Limb (tissue), 2 donors: ENCODE data around the gene ENO2.

ENCODE experiments used
- DNase-seq, 2 donors: peaks; one replicate each; pipeline ENCODE4 v3.0.0-alpha.2; 2016; ENCODE audit errors: extremely low spot score in 2 of 2

Gene ENO2

GRCh38 chr12:6960593-6961277 is 46.4 kb downstream of the ENO2 start:
- peak in 1 of 2 donors; percentile 22 for DNase-seq

DNA sequence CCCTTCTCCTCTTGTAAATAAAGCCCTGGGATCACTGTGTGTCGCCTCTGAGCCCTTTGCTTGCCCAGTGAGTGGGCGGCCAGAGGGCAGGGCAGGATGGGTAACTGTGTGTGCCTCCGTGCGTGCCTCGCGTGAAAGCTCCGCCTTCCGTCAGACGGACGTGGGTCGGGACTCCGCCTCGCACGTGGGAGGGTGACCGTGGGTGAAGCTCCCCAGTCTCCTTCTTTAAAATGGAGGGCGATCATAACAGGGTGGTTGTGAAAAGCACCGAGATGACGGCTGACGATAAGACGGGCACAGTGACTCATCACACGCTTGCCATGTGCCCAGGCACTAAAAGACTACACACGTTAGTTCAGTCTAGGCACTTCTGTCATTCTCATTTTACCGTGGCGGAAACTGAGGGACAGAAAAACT is 46.9 kb downstream of the ENO2 start:
- peak in 1 of 2 donors; percentile 24 for DNase-seq

GRCh38 chr12:6961695-6962284 is 47.4 kb downstream of the ENO2 start:
- peak in 1 of 2 donors; percentile 65 for DNase-seq

GRCh38 chr12:6962285-6963015 is 48.1 kb downstream of the ENO2 start:
- peak in 1 of 2 donors; percentile 45 for DNase-seq

DNA sequence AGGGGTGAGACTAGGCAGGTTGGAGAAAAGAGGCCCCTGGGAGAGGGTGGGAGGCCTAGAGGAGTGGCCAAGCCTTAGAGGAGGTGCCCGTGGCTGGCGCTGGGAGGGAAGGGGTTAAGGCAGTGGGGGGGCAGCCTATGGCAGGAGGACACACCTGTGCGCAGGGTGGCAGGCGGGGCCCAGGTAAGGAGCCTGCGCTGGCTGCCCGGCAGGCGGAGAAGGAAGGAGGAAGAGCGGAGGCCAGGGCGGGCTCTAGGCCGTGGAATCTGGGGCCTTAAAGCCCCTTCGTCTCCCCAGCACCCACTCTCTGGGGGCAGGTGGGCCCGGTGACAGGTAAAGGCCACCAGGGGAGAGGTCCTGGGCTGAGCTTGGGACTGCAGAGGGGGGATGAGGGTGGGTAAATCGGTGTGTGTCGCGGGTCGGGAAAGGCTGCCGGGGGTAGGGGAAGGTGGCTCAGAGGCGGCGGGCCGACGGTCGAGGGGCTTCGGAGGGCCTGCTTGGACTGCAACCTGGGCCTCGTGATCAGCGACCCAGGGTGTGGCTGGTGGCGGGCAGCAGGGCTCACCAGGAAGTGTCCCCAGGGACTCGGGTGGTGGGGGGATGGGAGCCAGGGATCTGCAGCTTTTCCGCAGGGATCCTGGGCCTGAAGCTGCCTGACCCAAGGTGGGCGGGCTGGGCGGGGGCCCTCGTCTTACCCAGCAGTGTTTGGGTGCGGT is 48.8 kb downstream of the ENO2 start:
- DNase-seq, result peak in 1 of 2 donors; percentile 62

DNA sequence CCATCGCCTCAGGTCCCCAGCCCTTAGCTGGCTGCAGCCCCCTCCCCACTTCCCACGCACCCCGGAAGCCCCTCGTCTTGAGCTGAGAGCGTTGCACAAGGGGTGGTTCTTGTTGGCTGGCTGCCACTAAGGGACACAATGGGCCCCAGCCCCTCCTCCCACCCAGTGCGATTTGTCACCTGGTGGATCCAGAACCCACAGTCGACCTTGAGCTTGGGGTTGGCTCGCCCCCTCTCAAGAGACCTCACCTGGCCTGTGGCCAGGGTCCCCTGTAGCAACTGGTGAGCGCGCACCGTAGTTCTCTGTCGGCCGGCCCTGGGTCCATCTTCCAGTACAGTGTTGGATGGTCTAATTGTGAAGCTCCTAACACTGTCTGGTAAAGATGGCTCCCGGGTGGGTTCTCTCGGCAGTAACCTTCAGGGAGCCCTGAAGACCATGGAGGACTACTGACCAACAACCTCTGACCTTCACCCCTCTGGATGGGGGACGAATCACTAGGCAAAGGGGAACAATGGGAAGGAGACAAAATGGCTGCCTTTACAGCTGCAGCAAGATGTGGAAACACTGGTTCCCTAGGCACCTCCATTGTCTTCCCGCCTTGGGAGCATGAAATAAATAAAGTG is 49.5 kb downstream of the ENO2 start:
- DNase-seq, result peak in 1 of 2 donors; percentile 45

- peak in 1 of 2 donors; percentile 37 for DNase-seq
Measured at GRCh38 chr12:6964605-6965025, 50.2 kb downstream of the ENO2 start.

GRCh38 chr12:6965026-6965661 is 50.8 kb downstream of the ENO2 start:
- DNase-seq, result peak; percentile 83 to 89

DNA sequence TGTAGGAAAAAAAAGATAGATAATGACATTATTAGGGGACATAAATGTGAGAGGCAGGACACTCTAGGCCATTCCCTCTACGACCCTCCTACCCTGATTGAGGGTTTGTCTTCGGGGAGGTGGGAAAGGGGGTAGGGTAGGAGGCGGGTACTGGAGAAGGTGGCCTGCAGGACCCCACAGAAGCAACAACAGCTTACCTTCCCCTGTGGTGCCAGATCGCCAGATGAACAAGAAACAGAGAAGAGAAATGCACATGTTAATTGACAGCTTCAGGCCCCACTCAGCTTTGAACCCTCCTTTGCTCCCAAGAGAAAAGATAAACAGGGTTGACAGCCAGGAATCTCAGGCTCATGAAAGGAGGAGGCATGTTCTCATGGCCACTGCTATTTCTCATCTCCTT is 51.3 kb downstream of the ENO2 start:
- DNase-seq, result peak in 1 of 2 donors; percentile 20

GRCh38 chr12:6966351-6966750 is 52.0 kb downstream of the ENO2 start:
- peak in 1 of 2 donors; percentile 15 for DNase-seq

DNA sequence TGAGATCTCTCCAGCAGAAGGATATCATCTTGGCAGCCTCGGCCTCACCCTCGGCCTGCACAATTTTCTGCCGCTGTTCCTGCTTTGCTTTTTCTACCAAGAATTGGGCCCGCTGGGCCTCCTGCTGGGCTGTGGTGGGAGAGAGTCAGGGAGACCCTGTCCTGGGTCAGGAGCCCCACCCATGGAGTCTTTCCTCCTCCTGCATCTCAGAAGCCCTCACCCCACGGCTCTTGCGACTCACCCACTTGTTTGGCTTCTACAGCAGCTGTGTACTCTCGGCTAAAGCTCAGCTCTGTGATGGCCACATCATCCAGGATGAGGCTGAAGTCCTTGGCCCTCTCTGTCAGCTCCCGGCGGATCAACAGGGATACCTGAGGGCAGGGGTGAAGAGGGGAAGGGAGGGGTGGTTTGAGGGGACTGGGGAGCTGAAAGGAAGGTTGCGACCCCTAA is 53.3 kb downstream of the ENO2 start:
- DNase-seq, result no peak

DNA sequence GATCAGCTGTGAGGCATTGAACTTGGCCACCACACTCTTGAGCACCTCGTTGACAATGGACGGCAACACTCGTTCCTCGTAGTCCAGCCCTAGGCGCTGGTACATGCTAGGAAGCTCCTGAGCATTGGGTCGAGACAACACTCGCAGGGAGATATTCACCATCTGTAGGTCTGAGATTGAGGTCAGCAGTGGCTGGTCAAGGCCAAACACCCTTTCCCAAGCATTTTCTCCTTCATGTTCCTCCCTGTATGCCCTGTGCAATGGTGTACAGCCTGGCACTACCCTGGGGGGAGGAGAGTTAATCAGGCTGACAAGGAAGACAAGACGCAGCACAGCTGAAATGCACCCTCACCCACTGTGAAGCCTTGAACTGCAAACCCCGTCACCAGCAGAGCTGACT is 54.0 kb downstream of the ENO2 start:
- DNase-seq, result no peak

DNA sequence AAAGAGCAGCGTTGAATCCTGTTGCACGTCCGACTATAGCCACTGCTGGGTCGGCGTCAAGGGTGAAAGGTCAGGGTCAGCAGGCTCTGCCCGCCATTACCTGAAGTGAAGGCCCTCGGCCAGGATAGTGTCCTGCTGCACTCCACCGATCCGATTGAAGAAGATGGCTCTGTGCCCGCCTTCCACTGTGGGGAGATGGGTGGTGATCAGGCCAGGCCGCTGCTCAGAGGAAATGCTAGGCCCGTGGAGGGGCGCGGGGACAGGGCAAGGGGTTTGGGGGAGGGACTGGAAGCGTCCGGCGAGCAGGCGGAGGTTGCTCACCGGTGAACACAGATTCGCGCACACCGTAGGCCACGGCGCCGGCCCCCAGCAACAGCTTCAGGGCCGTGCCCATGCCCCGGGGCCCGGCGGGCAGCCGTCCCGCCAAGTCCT is 55.7 kb downstream of the ENO2 start:
- no peak for DNase-seq
